HG03060 (cell line): Measurements from ENCODE around the gene TCF15.
"Not testable (repeated sequence)": the region's sequence is repeated elsewhere in the genome, so short reads cannot be mapped to it uniquely, and the experiment has no call there.

ENCODE experiments used
- ATAC-seq: cut with Tn5 transposase; IDR thresholded peaks from one replicate; pipeline ENCODE4 v1.9.1; 2021; ENCODE audit warnings: low read depth, moderate number of reproducible peaks; ENCODE audit not compliant: unreplicated experiment

Gene TCF15

DNA sequence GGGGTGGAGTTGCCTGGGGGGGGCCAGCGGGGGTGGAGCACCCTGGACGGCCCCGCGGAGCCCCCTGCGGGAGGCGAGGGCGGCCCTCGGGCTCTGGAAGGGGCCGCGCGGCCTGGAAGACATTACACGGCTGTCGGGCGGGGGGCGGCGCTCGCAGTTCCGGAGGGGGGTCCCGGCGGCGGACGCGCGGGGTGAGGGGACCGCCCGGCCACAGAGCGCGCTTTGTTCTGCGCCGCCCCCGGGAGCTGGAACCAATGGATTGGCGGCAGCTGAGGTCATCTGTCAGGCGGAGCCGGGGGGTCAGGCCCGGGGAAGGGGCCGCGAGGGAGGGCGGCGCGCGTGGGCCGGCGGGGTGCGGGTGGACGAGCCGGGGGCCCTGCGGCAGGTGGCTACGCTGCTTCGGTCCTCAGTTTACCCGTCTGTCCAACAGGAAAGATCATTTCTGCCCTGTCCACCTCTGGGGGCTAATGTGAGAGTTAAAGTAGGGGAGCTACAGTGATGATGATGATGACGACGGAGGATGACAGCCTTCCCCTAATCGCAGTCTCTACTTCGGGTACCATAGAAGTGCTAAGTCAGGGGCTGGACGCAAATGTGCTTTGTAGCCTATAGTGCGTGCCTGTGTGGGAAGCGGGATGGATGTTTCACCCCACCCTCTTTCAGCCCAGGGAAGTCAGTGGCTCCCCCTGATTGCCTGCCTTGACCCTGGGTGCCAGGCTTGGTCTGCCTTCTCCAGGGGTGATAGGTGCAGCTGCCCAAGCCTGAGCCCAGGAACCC, 32.5 kb upstream of the TCF15 start:
- ATAC-seq, result no peak

DNA sequence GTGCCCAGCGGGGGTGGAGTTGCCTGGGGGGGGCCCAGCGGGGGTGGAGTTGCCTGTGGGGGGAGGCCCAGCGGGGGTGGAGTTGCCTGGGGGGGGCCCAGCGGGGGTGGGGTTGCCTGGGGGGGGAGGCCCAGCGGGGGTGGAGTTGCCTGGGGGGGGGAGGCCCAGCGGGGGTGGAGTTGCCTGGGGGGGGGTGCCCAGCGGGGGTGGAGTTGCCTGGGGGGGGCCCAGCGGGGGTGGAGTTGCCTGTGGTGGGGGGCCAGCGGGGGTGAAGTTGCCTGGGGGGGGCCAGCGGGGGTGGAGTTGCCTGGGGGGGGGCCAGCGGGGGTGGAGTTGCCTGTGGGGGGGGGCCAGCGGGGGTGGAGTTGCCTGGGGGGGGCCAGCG, 31.9 kb upstream of the TCF15 start:
- ATAC-seq, result not testable (repeated sequence)

- no peak for ATAC-seq
Measured at GRCh38 chr20:641516-641875, 31.4 kb upstream of the TCF15 start.

DNA sequence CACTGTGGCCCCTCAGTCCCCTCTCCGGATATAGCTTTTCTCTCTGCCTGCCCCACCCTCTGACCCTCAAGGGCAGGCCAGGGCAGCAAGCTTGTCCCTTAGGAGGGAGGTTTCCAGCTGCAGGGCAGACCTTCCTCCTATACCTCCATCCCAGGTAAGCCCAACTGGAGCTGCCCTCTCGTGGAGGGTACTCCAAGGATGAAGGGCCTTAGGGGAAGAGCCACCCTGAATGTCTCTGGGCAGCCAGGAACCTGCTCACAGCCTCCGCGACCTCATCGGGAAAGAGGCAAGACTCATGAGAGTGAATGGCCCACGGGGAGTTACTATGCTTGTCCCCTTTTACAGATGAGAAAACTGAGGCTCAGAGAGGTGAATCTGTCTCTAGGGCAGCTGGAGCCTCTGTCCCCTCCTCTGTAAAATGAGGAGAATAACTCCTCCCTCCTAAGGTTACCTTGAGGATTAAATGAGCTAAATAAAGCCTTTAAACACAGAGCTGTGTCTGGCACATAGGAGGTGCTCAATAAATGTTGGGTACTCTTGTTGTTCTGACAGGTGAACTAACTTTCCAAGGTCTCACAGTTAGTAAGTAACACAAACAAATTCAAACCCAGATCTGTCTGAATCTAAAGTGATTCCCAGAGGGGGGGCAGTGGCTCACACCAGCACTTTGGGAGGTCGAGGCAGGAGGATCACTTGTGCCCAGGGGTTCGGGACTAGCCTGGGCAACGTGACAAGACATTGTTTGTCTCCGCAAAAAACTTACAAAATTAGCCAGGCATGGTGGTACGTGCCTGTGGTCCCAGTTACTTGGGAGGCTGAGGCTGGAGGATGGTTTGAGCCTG, 30.8 kb upstream of the TCF15 start:
- no peak for ATAC-seq

- ATAC-seq, result no peak
Measured at GRCh38 chr20:638579-638978, 28.5 kb upstream of the TCF15 start.

DNA sequence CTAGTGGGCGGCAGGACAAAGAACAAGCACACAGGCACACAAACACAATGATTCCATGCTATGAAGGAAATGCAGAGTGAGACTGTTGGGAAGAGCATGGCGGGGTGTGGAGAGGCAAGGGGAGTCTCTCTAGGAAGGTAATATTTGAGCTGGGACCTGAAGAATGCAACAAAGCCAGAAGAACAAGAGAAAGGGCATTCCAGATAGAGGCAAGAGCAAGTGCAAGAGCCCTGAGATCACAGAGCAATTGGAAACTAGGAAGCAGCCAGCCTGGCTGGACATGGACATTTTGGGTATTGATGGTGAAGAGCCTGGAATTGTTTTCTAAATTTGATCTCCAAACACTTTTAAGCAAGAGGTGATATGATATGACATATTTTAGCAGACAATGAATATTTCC, 27.4 kb upstream of the TCF15 start:
- no peak for ATAC-seq

- ATAC-seq, result no peak
Measured at GRCh38 chr20:635893-636338, 25.8 kb upstream of the TCF15 start.

DNA sequence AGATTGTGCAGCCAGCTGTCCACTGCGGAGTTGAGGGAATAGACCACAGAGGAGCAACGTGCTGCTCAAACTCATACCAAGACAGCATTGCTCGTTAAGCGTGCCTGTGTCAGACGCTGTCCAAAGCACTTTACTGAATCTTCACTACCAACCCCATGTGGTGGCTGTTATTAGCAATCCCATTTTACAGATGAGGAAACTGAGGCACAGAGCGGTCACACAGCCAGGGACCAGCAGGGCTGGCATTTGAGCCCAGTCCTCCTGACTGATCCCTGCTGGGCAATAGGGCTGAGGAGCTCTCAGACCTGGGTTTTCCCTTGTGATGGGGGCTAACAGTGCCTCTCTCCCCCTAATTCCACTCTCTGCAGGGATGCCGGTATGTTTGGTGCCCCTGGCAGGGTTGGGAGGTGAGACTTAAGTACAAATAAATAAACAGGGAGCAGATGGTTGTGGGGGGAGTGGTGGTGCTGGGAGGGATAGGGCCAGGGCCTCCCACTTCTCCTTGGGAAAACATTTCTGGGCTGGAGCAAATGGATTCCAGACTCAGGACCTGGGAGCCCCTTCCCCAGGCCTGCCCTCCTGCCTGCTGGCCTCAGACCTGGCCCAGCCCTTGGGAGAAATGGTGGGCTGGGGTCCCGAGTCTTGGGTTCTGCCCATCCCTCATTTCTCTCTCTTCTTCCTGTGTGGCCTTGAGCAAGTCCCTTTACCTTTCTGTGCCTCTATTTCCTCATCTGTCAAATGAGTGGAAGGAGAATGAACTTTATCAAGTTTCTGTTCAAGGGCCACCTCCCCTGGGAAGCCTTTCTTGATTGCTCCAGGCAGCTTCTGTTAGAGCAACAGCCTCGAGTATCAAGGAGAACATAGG, 25.2 kb upstream of the TCF15 start:
- ATAC-seq, result no peak

DNA sequence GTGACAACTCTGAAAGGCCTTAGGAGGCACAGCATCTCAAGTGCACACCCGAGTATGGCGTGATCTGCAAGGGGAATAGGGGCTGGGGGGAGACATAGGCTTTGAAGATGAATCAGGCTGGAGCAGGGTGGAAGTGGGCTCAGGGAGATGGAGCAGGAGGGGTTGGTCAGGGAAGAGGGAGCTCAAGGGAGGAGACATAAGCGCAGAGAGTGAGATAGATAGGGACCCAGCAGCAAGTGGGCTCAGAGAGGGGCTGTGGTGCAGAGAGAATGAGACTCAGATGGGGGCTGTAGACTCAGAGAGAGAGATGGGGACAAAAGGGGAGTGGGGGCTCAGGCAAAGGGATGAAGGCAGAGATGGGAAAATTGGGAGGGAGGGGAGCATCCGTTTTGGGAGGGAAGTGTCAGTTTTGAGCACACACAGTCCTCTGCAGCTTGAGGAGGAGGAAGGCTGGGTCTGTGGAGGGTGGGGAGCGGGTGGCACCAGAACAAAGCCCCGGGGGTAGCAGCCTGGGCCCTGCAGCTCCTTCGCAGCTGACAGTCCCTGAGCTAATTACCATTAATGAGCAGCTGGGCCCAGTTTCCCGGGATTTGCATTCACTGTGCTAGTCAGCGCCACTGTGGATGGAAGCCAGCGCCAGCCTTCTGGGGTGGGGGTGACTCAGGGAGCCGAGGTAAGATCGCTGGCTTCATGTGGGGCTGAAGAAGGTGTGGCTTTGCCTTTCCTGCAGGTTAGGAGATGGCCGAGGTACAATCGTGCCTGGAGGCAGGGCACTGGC, 24.2 kb upstream of the TCF15 start:
- ATAC-seq, result no peak

DNA sequence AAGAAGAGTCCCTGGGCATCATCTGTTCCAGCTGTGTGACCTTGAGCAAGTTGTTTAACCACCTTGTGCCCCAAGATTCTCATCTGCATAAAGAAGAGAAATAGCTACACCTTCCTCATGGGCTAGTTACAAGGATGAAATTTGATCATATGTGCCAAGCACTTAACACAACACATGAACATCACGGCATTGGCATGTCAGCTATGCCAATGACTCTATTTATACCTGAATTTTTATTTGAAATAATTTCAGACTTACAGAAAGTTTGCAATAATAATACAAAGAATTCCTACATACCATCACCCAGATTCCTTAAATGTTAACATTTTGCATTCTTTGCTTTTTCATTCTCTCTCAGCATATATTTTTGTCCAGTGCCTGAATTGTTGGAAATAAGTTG, 21.0 kb upstream of the TCF15 start:
- no peak for ATAC-seq

- no peak for ATAC-seq
Measured at GRCh38 chr20:626579-626978, 16.5 kb upstream of the TCF15 start.

DNA sequence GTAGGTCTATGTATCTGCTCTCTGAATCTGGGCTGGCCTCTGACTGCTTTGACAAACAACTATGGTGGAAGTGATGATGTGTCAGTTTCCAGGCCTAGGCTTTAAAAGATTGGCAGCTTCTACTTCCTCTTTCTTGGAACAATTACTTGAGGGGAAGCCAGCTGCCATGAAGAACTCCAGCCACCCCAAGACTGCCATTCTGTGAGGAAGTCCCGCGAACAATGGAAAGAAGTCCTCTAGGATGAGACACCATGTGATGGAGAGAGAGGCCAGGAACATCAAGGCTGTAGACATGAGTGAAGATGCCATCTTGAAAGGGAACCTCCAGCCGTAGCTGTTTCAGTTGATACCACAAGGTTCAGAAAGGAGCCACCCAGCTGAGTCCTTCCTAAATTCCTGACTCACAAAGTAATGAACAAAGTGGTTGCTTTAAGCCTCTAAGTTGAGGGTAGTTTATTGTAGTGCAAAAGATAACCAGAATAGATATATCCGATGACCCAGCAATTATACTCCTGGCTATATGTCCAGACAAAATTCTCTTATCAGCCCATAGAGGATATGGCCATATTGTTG, 15.3 kb upstream of the TCF15 start:
- ATAC-seq, result no peak

DNA sequence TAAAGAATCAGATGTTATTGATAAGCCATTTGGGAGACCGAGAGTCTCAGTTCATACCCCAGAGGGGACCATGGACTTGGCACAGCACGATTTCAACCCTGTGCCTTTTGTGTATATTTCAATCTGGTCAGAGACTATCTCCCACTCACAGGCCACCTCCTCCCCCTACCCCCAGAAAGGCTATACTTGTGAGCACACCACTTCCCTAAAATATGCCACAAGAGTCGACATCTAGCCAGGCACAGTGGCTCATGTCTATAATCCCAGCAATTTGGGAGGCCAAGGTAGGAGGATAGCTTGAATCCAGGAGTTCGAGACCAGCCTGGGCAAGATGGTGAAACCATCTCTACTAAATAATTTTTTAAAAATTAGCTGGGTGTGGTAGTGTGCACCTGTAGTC, 13.6 kb upstream of the TCF15 start:
- ATAC-seq, result no peak

- ATAC-seq, result no peak
Measured at GRCh38 chr20:623021-623420, 12.9 kb upstream of the TCF15 start.

DNA sequence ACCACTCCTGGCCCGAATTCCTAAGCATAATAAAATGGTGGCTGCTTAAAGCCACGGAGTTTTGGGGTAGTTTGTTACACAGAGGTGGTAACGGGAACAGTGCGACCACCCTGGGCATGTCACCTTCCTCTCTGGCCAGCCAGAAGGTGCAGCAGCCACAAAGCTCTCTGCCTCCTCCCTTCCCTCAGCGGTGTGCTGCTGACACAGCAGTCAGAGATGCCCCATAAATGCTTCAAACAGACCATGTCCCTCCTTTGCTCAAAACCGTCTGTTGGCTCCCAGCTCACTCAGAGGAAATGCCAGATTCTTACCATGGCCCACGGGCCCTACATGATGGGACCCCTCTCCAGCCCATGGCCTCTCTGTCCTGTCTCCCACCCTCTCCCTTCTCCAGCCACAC, 12.1 kb upstream of the TCF15 start:
- ATAC-seq, result no peak

GRCh38 chr20:621125-621756, 11.1 kb upstream of the TCF15 start:
- ATAC-seq, result no peak

DNA sequence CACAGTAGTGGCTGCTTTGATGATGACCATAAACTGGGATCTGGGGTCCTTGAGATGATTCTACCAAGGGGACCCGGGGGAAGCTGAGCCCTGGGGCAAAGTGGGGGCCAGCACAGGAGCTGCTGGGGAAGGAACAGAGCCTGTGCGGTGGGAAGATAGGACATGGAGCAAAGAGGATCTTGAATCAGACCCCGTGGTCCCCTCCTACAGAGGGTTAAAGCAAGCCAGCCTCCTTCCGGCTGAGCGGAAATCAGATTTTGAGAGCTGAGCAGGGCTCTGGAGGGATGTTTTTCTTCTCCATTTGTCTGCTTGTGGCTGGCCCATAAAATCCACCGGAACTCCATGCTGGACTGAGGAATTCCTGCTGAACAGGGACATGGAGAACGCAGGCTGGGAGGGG, 10.1 kb upstream of the TCF15 start:
- ATAC-seq, result no peak

DNA sequence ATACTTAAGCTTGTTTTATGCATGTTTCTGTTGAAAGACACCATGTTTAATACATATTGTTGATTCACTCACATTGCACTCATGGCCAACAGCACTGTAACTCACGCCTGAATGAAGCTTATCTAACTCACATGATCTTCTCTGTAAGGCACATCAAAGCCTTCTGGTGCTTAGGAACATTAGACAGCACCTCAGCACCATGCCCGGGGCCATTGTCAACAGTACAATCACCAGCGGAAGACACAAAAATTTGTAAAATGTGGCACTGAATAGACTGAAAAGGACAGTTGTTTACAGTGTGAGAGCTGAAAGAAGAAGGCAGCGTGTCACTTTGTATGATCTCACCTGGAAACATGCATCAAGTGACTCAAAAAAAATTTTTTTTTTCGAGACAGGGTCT, 8.9 kb upstream of the TCF15 start:
- no peak for ATAC-seq

DNA sequence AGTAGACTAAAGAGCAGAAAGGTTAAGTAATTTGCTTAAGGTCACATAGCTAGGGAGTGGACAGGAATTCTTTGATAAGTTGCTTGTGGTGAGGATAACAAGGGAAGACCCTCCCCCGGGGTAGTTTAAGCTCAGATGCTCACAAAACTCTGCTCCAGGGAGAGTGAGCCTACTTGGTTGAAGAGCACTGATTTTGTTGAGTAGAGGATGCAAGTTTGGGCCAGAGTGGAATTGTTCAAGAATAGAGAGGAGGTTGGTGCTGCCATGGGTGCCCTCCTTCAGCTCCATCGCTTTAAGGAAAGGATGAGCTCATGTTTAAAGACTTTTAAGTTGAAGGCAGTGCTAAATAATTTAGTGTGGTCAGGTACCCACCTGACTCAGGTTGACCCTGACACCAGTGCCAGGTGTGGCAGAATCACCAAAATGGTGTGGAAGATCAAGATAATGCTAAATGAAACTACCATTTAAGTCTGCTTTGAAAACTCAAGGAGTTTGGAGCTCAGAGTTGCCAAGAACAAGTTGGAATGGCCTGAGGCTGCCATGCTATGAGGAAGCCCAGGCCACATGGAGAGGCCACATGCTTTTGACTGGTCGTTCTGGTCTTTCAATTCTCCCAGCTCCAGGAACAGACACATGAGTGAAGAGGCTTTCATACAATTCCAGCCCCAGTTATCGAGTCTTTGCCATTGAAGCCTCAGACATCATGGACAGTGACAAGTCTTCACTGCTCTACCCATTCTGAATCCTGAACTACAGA, 8.0 kb upstream of the TCF15 start:
- no peak for ATAC-seq
